A549 (cell line): ENCODE measurements around the gene ITFG2. TPM values are rescaled to one million over a fixed set of nuclear protein-coding genes. Genes with fewer than 3 reads are reported as not detected.

Experiments used
- ATAC-seq, 2 experiments: fragments of 200-7000 bp in 1 of 2; fragments of >200 bp in 1 of 2; cut with Nextera tagmentation in 1 of 2; cut with Tn5 transposase in 1 of 2; 3 replicates each; pipeline versions ENCODE4 v1.8.0 to v1.9.1; 2018 to 2020; ENCODE audit warnings: mild to moderate bottlenecking in 1 of 2, moderate library complexity in 1 of 2
- CTCF ChIA-PET: fragments of 300-600 bp; sonication (Branson Sonifier 250); formaldehyde crosslinking; extraction: SDS; loops from one replicate; lab custom pipeline; 2021; ENCODE audit warnings: antibody characterized with exemption, inconsistent platforms; lab: Yijun Ruan, JAX
- POLR2A ChIA-PET: fragments of 350-600 bp; formaldehyde crosslinking; extraction: SDS; loops from one replicate; lab custom pipeline; 2021; ENCODE audit warnings: antibody characterized with exemption, inconsistent platforms; lab: Yijun Ruan, JAX
- DNase-seq, 2 experiments: peaks; one replicate each; pipeline versions ENCODE4 v3.0.0 to v3.0.0-alpha.2; 2011 to 2016; ENCODE audit warnings: low read depth in 1 of 2, low spot score in 1 of 2
- FAIRE-seq: peaks from 2 replicates; lab custom pipeline; 2011; peaks lifted over from hg19 to GRCh38; lab: Jason Lieb, UNC
- H3K27ac ChIP-seq, 2 experiments: fragments of >200 bp; sonication (Bioruptor Twin); formaldehyde crosslinking; 3 replicates each; pipeline ENCODE4 v1.5.1; 2016 to 2017
- H3K4me1 ChIP-seq: fragments of >200 bp; sonication (Bioruptor Twin); formaldehyde crosslinking; 3 replicates; pipeline ENCODE4 v1.6.1; 2016
- H3K4me2 ChIP-seq: fragments of >200 bp; sonication (Bioruptor Twin); formaldehyde crosslinking; 3 replicates; pipeline ENCODE4 v1.6.1; 2016
- H3K4me3 ChIP-seq: fragments of >200 bp; sonication (Bioruptor Twin); formaldehyde crosslinking; 3 replicates; pipeline ENCODE4 v1.5.1; 2016
- H3K9me3 ChIP-seq: fragments of >200 bp; sonication (Bioruptor Twin); formaldehyde crosslinking; 3 replicates; pipeline ENCODE4 v1.6.1; 2016
- BHLHE40 ChIP-seq: IDR thresholded peaks from 2 replicates; pipeline ENCODE4 v1.6.1; 2012; ENCODE audit warnings: low read depth, low read length, inconsistent platforms
- CBX2 ChIP-seq: fragments of 200-600 bp; sonication (generic); IDR thresholded peaks from 2 replicates; pipeline ENCODE4 v1.6.1; 2016; ENCODE audit warnings: low read depth, mild to moderate bottlenecking, borderline replicate concordance
- ESRRA ChIP-seq: fragments of 150-350 bp; IDR thresholded peaks from 2 replicates; pipeline ENCODE4 v1.6.1; 2014; ENCODE audit warnings: mild to moderate bottlenecking, low read length, borderline replicate concordance
- FOXS1 ChIP-seq: fragments of 250-450 bp; sonication (Bioruptor Pico); IDR thresholded peaks from 2 replicates; pipeline ENCODE4 v1.5.0; 2020; ENCODE audit warnings: mild to moderate bottlenecking, moderate library complexity
- KDM1A ChIP-seq: fragments of 200-600 bp; sonication (generic); IDR thresholded peaks from 2 replicates; pipeline ENCODE4 v1.6.1; 2016; ENCODE audit warnings: low read depth, mild to moderate bottlenecking
- NFE2L2 ChIP-seq: fragments of 150-350 bp; conservative IDR thresholded peaks from 2 replicates; pipeline ENCODE4 v1.6.1; 2014; ENCODE audit warnings: low read length
- POLR2A ChIP-seq: IDR thresholded peaks from 2 replicates; pipeline ENCODE4 v1.6.1; 2012; ENCODE audit warnings: mild to moderate bottlenecking, low read length
- RFX5 ChIP-seq: fragments of 450-650 bp; IDR thresholded peaks from 2 replicates; pipeline ENCODE4 v1.7.1; 2014; ENCODE audit warnings: antibody characterized with exemption, mild to moderate bottlenecking, moderate library complexity
- TFCP2L1 ChIP-seq: fragments of 250-450 bp; sonication (Bioruptor Pico); IDR thresholded peaks from 2 replicates; pipeline ENCODE4 v1.5.0; 2021; ENCODE audit warnings: mild to moderate bottlenecking
- ZC3H11A ChIP-seq: fragments of 450-650 bp; IDR thresholded peaks from 2 replicates; pipeline ENCODE4 v1.6.1; 2014; ENCODE audit warnings: antibody characterized with exemption, mild to moderate bottlenecking
- WGBS: methylation state at CpG from one replicate; pipeline ENCODE4 v1.1.6; 2017; ENCODE audit errors: missing lambda C conversion rate; 5-methylcytosine and 5-hydroxymethylcytosine counted together
- polyA plus RNA-seq, 4 experiments: library from polyadenylated mRNA; depleted of rRNA in 3 of 4; stranded (reverse); fragments of >200 nt; fragmentation: RNase III in 1 of 4; extraction: RNeasy Plus Mini Kit Qiagen cat#74134 plus additional on column Dnase treatment in 1 of 4; gene quantifications; 2 replicates in 3 of 4; 3 replicates in 1 of 4; pipeline ENCODE4 v1.2.3, GENCODE V29; 2011 to 2017
- TF ChIP-seq, protein P1 (sequence below): IDR thresholded peaks from 2 replicates; pipeline ENCODE4 v1.6.1; 2012; ENCODE audit warnings: low read depth, borderline replicate concordance
- TF ChIP-seq, protein P2 (sequence below): fragments of >200 bp; sonication (Bioruptor Twin); formaldehyde crosslinking; IDR thresholded peaks from 3 replicates; pipeline ENCODE4 v1.5.1; 2016
- TF ChIP-seq, protein P3 (sequence below): fragments of >200 bp; sonication (Bioruptor Twin); formaldehyde crosslinking; IDR thresholded peaks from 3 replicates; pipeline ENCODE4 v1.6.1; 2016
- TF ChIP-seq, protein P4 (sequence below): IDR thresholded peaks from 2 replicates; pipeline ENCODE4 v1.6.1; 2012
- TF ChIP-seq, protein P5 (sequence below): fragments of 250-450 bp; sonication (Bioruptor Pico); IDR thresholded peaks from 2 replicates; pipeline ENCODE4 v1.5.0; 2020; ENCODE audit warnings: low read depth, mild to moderate bottlenecking, moderate library complexity

Gene ITFG2
- polyA plus RNA-seq, 2 of the 4 experiments (the other 2 are of a cell fraction): 17.5 to 23.7 TPM

DNA sequence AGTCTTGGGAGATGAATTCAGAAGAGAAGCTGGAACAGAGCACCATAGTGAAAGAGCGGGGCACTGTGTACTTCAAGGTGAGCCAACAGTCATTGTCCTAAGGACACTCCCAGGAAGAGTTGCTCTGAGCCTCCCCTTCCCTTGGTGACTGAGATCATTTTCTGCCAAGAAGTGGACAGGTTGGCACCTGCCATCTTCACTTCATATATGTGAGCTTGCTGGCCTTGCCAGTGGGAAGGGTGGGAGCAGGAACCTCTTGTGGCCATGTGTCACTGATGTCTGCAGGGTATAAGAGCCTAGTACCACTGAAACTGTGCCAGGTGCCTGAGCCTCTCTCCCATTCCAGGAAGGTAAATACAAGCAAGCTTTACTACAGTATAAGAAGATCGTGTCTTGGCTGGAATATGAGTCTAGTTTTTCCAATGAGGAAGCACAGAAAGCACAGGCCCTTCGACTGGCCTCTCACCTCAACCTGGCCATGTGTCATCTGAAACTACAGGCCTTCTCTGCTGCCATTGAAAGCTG lies 12.4 kb upstream of the ITFG2 start:
- ATAC-seq (no peak), FAIRE-seq (no peak)
- 83% methylated on average over 3 of the region's 3 CpGs for WGBS

DNA sequence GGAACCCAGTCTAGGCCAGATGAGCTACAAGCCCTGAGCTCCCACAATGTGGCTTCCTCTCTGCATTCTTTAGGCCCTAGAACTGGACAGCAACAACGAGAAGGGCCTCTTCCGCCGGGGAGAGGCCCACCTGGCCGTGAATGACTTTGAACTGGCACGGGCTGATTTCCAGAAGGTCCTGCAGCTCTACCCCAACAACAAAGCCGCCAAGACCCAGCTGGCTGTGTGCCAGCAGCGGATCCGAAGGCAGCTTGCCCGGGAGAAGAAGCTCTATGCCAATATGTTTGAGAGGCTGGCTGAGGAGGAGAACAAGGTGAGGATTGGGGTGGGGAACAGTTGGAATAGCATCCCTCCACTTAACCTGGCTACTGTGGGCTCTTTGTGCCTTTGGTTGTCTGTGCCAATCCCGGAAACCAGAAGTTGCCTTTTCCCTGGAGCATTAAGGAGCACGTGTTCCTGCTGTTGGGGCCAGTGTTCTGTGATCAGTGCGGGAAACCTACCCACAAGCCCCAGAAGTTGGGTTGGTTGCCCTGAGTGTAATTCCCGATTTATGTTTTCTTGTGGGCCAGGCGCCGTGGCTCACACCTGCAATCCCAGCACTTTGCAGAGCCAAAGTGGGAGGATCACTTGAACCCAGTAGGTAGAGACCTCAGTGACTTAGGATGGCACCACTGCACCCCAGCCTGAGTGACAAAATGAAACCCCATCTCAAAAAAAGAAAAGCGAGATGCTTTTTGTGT lies 11.3 kb upstream of the ITFG2 start:
- H3K4me2 ChIP-seq: no peak overlapping the region
- H3K9me3 ChIP-seq: no peaks in the 10 kb centered on the region
- CTCF ChIA-PET: interaction anchor here (0.6 to 3.9 kb wide), 5 partner anchors 9 to 183 kb away, joined by 3 to 15 read pairs (median 3); partner anchors contain the start of gene ITFG2
- POLR2A ChIA-PET: no interaction called here
- H3K4me1 ChIP-seq: peaks cover 15% of the 10 kb centered on the region
- FAIRE-seq (no peak), ATAC-seq (no peak), DNase-seq (no peak)
- H3K27ac ChIP-seq: no peak overlapping the region
- WGBS: 91% methylated on average over 16 of the region's 16 CpGs
- no peak for TF ChIP-seq TFCP2L1 (CRISPR knock-in tag)
- TF ChIP-seq, protein P1, sequence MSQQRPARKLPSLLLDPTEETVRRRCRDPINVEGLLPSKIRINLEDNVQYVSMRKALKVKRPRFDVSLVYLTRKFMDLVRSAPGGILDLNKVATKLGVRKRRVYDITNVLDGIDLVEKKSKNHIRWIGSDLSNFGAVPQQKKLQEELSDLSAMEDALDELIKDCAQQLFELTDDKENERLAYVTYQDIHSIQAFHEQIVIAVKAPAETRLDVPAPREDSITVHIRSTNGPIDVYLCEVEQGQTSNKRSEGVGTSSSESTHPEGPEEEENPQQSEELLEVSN: no peak
- TF ChIP-seq POLR2A: no peak
- TF ChIP-seq, protein P2, sequence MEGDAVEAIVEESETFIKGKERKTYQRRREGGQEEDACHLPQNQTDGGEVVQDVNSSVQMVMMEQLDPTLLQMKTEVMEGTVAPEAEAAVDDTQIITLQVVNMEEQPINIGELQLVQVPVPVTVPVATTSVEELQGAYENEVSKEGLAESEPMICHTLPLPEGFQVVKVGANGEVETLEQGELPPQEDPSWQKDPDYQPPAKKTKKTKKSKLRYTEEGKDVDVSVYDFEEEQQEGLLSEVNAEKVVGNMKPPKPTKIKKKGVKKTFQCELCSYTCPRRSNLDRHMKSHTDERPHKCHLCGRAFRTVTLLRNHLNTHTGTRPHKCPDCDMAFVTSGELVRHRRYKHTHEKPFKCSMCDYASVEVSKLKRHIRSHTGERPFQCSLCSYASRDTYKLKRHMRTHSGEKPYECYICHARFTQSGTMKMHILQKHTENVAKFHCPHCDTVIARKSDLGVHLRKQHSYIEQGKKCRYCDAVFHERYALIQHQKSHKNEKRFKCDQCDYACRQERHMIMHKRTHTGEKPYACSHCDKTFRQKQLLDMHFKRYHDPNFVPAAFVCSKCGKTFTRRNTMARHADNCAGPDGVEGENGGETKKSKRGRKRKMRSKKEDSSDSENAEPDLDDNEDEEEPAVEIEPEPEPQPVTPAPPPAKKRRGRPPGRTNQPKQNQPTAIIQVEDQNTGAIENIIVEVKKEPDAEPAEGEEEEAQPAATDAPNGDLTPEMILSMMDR: no peak
- no peak for TF ChIP-seq CBX2
- TF ChIP-seq, protein P3, sequence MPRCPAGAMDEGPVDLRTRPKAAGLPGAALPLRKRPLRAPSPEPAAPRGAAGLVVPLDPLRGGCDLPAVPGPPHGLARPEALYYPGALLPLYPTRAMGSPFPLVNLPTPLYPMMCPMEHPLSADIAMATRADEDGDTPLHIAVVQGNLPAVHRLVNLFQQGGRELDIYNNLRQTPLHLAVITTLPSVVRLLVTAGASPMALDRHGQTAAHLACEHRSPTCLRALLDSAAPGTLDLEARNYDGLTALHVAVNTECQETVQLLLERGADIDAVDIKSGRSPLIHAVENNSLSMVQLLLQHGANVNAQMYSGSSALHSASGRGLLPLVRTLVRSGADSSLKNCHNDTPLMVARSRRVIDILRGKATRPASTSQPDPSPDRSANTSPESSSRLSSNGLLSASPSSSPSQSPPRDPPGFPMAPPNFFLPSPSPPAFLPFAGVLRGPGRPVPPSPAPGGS: no peak
- TF ChIP-seq NFE2L2: no peak
- TF ChIP-seq FOXS1 (CRISPR knock-in tag): no peak
- TF ChIP-seq ESRRA: no peak
- no peak for TF ChIP-seq BHLHE40
- TF ChIP-seq, protein P4, sequence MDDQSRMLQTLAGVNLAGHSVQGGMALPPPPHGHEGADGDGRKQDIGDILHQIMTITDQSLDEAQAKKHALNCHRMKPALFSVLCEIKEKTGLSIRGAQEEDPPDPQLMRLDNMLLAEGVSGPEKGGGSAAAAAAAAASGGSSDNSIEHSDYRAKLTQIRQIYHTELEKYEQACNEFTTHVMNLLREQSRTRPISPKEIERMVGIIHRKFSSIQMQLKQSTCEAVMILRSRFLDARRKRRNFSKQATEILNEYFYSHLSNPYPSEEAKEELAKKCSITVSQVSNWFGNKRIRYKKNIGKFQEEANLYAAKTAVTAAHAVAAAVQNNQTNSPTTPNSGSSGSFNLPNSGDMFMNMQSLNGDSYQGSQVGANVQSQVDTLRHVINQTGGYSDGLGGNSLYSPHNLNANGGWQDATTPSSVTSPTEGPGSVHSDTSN: no peak
- no peak for TF ChIP-seq KDM1A
- no peak for TF ChIP-seq RFX5
- no peak for TF ChIP-seq ZC3H11A
- no peak overlapping the region for H3K4me3 ChIP-seq

More for the DNA sequence above, 12.4 kb upstream of the ITFG2 start:
- POLR2A ChIA-PET: no interaction called here
- Histone ChIP-seq H3K4me2 (no peak overlapping the region), H3K27ac (no peak overlapping the region), H3K4me3 (no peak overlapping the region), H3K9me3 (no peaks in the 10 kb centered on the region), H3K4me1 (peaks cover 15% of the 10 kb centered on the region)
- CTCF ChIA-PET: interaction anchor here (0.6 to 3.9 kb wide), 5 partner anchors 10 to 175 kb away, joined by 3 to 15 read pairs (median 3); partner anchors contain the start of gene ITFG2
- no peak for DNase-seq
- no peak for TF ChIP-seq BHLHE40
- TF ChIP-seq, protein P5, sequence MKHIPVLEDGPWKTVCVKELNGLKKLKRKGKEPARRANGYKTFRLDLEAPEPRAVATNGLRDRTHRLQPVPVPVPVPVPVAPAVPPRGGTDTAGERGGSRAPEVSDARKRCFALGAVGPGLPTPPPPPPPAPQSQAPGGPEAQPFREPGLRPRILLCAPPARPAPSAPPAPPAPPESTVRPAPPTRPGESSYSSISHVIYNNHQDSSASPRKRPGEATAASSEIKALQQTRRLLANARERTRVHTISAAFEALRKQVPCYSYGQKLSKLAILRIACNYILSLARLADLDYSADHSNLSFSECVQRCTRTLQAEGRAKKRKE (CRISPR knock-in tag): no peak
- no peak for TF ChIP-seq ESRRA
- TF ChIP-seq, all 56 proteins: peak for 0
